ENCODE data around the gene SPI1.

Gene SPI1

DNA sequence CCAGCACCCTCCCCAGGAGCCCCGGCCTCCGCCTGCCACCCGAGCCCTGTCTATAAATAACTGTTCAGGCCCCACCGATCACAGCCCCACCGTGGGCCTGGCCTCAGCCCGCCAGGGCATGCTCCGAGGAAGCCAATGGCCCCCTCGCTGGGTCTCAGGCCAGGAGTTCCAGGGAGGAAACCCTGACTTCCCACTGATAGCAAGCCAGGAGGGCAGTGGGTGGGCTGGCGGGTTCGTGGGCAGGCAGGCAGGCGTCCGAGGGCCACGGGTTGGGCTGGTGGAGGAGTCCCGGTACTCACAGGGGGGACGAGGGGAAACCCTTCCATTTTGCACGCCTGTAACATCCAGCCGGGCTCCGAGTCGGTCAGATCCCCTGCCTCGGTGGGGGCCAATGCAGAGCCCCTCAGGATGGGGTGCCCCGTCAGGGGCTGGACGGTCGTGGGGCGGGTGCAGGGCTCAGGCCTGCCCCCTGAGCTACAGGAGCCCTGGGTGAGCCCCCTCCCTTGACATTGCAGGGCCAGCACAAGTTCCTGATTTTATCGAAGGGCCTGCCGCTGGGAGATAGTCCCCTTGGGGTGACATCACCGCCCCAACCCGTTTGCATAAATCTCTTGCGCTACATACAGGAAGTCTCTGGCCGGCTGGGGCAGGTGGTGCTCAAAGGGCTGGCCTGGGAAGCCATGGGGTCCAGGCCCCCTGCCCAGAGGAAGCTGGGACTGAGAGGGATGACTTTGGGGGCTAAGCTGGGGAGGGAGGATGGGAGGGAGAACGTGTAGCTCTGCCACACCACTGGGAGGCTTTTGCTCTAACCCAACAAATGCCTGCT lies at the start of gene SPI1:
SPI1 (minus strand) TSS at position 538 of the 826 bp plus-strand sequence; CDS start at position 344, 194 bp downstream.
- no peaks in the 10 kb centered on the region for H3K27me3 Mint-ChIP-seq (ENCODE audit: low read depth)
- H3K27ac Mint-ChIP-seq = no peak within 1 kb of the TSS
- no peak within 1 kb of the TSS for H3K4me3 Mint-ChIP-seq
- no peaks in the 10 kb centered on the region for H3K4me1 Mint-ChIP-seq
- H3K9me3 Mint-ChIP-seq = no peaks in the 10 kb centered on the region
- TF ChIP-seq, protein P1, sequence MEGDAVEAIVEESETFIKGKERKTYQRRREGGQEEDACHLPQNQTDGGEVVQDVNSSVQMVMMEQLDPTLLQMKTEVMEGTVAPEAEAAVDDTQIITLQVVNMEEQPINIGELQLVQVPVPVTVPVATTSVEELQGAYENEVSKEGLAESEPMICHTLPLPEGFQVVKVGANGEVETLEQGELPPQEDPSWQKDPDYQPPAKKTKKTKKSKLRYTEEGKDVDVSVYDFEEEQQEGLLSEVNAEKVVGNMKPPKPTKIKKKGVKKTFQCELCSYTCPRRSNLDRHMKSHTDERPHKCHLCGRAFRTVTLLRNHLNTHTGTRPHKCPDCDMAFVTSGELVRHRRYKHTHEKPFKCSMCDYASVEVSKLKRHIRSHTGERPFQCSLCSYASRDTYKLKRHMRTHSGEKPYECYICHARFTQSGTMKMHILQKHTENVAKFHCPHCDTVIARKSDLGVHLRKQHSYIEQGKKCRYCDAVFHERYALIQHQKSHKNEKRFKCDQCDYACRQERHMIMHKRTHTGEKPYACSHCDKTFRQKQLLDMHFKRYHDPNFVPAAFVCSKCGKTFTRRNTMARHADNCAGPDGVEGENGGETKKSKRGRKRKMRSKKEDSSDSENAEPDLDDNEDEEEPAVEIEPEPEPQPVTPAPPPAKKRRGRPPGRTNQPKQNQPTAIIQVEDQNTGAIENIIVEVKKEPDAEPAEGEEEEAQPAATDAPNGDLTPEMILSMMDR (IDR thresholded peaks at IDR 0.05; ENCODE audit: unreplicated experiment in 3 of 3) = no peak
- no peaks in the 10 kb centered on the region for H3K36me3 Mint-ChIP-seq (ENCODE audit: low read depth)

DNA sequence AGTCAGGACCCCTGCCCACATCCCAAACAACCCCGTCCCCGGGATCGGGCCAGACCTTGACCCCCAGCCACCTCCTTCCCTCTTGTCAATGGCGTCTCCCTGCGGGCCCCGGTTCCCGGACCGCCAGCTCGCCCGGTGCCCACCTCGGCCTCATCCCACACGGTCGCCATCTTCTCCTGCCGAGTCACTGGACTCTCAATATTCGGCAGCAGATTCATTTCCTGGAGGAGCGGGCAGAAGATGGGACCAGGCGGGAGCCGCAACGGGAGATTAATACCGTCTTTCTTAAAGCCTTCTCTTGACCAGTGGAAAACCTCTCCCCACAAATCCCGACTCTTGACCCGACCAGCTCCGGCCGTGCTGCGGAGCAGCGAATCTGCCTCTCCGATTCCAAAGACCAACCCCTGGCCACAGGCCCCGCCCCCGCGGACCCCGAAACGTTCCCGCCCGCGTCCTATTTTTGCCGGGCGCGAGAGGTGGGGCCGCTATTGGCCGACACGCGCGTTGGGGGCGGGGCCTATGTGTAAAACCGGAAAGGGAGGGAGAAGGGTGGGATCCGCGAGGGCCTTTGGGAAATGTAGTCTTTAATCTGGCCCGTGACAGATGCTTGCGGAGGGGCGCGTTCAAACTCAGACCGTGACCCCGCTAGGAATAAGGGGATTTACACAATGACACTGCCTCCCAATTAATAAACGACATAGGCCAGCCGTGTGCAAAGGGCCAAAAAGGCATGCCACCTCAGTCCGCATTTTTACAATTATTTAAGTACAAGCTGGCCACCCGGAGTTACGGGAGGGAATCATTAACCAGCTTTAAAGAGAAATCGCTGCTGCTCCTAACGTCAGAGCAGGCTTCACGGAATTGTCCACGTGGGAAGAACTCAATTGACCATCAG lies 48.0 kb upstream of the SPI1 start, which contains the start of gene PSMC3:
PSMC3 (minus strand) TSS at position 378 of the 895 bp plus-strand sequence; CDS start at position 218, 160 bp downstream.
- TF ChIP-seq, protein P1 (IDR thresholded peaks at IDR 0.05; ENCODE audit: unreplicated experiment in 3 of 3) = no peak
- peak within 1 kb of the TSS; percentile 98 to 100 (median 99) for H3K27ac Mint-ChIP-seq

DNA sequence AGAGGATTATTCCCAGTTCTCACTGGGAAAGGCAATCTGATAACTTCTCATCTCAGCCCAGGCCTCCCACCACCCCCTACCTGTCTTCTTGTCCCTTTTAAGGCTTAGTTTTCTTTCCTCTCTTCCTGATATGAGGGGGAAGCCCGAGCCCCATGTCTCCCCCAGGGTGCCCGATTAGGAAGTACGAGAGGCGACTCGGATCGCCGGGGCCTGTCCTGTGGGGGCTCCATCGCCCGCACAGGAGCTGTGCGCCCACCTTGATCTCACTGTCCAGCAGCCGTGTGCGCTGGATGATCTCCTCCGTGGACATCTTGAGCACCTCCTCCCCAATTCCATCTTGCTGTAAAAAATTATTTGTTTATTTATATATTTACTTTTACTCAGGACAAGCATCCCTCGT lies 47.3 kb upstream of the SPI1 start:
- H3K4me1 Mint-ChIP-seq = peaks cover 17% of the 10 kb centered on the region
- no peaks in the 10 kb centered on the region for H3K9me3 Mint-ChIP-seq
- peaks cover 43% of the 10 kb centered on the region for H3K36me3 Mint-ChIP-seq (ENCODE audit: low read depth)
- H3K4me3 Mint-ChIP-seq = peak overlapping the region; percentile 96 to 100 (median 96)
- no peaks in the 10 kb centered on the region for H3K27me3 Mint-ChIP-seq (ENCODE audit: low read depth)
- TF ChIP-seq, protein P1 (IDR thresholded peaks at IDR 0.05; ENCODE audit: unreplicated experiment in 3 of 3) = no peak
- H3K27ac Mint-ChIP-seq = peak overlapping the region; percentile 98 to 100 (median 99)

More for the DNA sequence above, 48.0 kb upstream of the SPI1 start, which contains the start of gene PSMC3:
- Mint-ChIP-seq H3K4me3 (peak within 1 kb of the TSS; percentile 96 to 100 (median 96)), H3K4me1 (peaks cover 17% of the 10 kb centered on the region), H3K27me3 (ENCODE audit: low read depth) (no peaks in the 10 kb centered on the region), H3K9me3 (no peaks in the 10 kb centered on the region), H3K36me3 (ENCODE audit: low read depth) (peaks cover 40% of the 10 kb centered on the region)

DNA sequence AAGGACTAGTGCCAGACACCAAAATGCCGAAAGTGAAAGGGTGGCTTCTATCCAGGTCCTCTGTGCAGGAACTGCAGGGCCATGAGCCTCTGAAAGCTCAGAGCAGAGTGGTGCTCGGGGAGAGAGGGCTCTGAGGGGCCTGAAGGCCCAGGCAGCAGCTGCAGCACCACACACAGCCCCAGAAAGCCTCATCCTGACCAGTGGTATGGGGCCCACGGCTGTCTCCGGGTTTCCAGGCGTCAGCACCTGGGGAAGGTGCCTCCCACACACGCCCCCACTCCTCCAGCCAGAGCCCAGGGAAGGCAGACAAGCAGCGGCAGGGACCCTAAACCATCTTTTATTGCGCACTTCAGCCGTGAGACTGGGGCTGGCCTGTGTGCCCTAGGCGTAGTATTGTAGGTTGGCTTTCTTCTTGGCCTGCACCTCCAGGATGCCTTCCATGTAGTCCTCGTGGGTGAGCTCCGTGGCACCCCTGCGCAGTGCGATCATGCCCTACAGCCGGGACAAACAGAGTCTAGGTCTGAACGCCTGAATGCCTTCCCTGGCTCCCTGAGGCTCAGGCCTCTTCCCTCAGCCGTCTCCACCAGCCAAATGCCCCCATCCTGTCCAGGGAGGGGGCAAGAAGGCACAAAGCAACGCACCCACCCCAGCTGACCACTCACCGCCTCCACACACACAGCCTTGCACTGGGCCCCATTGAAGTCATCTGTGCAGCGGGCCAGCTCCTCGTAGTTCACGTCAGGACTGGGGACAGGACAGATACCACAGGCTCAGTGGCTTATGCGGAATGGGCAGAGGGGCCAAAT lies 40.3 kb upstream of the SPI1 start:
- Mint-ChIP-seq H3K9me3 (no peaks in the 10 kb centered on the region), H3K36me3 (ENCODE audit: low read depth) (peaks cover 46% of the 10 kb centered on the region), H3K27ac (no peak overlapping the region), H3K4me1 (peaks cover 17% of the 10 kb centered on the region), H3K27me3 (ENCODE audit: low read depth) (no peaks in the 10 kb centered on the region), H3K4me3 (no peak overlapping the region)
- TF ChIP-seq, protein P1 (IDR thresholded peaks at IDR 0.05; ENCODE audit: unreplicated experiment in 3 of 3) = no peak

DNA sequence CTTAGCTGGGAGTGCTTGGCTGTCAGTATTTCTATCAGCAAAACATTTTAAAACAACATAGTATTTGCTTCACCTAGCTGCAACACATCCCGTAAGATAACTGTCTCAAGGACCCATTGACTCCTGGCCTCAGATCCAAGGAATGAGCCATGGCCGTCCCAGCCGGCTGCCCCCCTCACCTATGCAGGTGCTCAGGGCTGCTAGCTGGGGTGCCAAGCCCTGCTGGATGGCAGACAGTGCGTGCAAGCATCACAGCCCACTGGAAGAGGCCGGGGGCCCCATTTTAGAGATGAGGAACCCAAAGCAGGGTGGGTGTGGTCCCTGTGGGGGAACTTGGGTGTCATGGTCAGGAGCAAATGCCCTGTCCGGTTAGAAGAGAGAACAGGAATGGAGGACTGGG lies 39.4 kb upstream of the SPI1 start:
- H3K4me1 Mint-ChIP-seq = peaks cover 20% of the 10 kb centered on the region
- peaks cover 41% of the 10 kb centered on the region for H3K36me3 Mint-ChIP-seq (ENCODE audit: low read depth)
- peak overlapping the region in 1 of 3 experiments; percentile 23 for H3K4me3 Mint-ChIP-seq
- no peaks in the 10 kb centered on the region for H3K27me3 Mint-ChIP-seq (ENCODE audit: low read depth)
- no peak overlapping the region for H3K27ac Mint-ChIP-seq
- H3K9me3 Mint-ChIP-seq = no peaks in the 10 kb centered on the region
- TF ChIP-seq, protein P1 (IDR thresholded peaks at IDR 0.05; ENCODE audit: unreplicated experiment in 3 of 3) = no peak

Data from nephron (organoid).